Stomach smooth muscle (tissue), 2 donors: ENCODE data around the gene CPNE5.
A peak's percentile ranks its signal among the peaks of the same experiment; 100 is the strongest.

ENCODE experiments used
- H3K27ac ChIP-seq: one replicate; pipeline ENCODE4 v1.7.0; 2013; ENCODE audit warnings: mild to moderate bottlenecking, low read length, inconsistent platforms
- H3K27me3 ChIP-seq, 2 donors: one replicate each; pipeline ENCODE4 v1.7.0; 2013; ENCODE audit warnings: low read length in 2 of 2; ENCODE audit not compliant: insufficient read depth in 2 of 2, control insufficient read depth in 1 of 2
- H3K36me3 ChIP-seq, 2 donors: one replicate each; pipeline ENCODE4 v1.7.0; 2013; ENCODE audit warnings: low read length in 2 of 2; ENCODE audit not compliant: control insufficient read depth in 2 of 2, insufficient read depth in 2 of 2
- H3K4me1 ChIP-seq: one replicate; pipeline ENCODE4 v1.7.0; 2013; ENCODE audit warnings: low read length; ENCODE audit not compliant: control insufficient read depth, insufficient read depth
- H3K4me3 ChIP-seq, 2 donors: one replicate each; pipeline ENCODE4 v1.7.0; 2013; ENCODE audit warnings: low read length in 2 of 2
- H3K9ac ChIP-seq, 2 donors: one replicate each; pipeline ENCODE4 v1.7.0; 2013; ENCODE audit warnings: low read length in 2 of 2, mild to moderate bottlenecking in 1 of 2
- H3K9me3 ChIP-seq, 2 donors: one replicate each; pipeline ENCODE4 v1.7.0; 2013; ENCODE audit warnings: low read length in 2 of 2; ENCODE audit not compliant: control insufficient read depth in 2 of 2
- donor health status: healthy.
- donor health status: Pancreatic carcinoma.

CPNE5 gene

GRCh38 chr6:36833182-36833789, 6.0 kb downstream of the CPNE5 start:
- Histone ChIP-seq H3K27ac (no peak overlapping the region), H3K4me1 (peaks cover 10% of the 10 kb centered on the region), H3K9ac (no peak overlapping the region), H3K9me3 (no peaks in the 10 kb centered on the region), H3K27me3 (peaks cover 0 to 2% of the 10 kb centered on the region in 2 donors), H3K4me3 (no peak overlapping the region), H3K36me3 (no peaks in the 10 kb centered on the region)

GRCh38 chr6:36832313-36832712, 6.9 kb downstream of the CPNE5 start:
- H3K27ac ChIP-seq, result no peak overlapping the region
- no peaks in the 10 kb centered on the region for H3K36me3 ChIP-seq
- H3K9me3 ChIP-seq, result no peaks in the 10 kb centered on the region
- no peaks in the 10 kb centered on the region for H3K27me3 ChIP-seq
- H3K9ac ChIP-seq, result no peak overlapping the region
- peaks cover 10% of the 10 kb centered on the region for H3K4me1 ChIP-seq
- no peak overlapping the region for H3K4me3 ChIP-seq

- Histone ChIP-seq H3K9ac (no peak overlapping the region), H3K4me1 (peaks cover 13% of the 10 kb centered on the region), H3K9me3 (no peaks in the 10 kb centered on the region), H3K27ac (no peak overlapping the region), H3K36me3 (no peaks in the 10 kb centered on the region), H3K27me3 (no peaks in the 10 kb centered on the region), H3K4me3 (peak overlapping the region in 1 of 2 donors; percentile 54)
Observed at GRCh38 chr6:36830577-36830976, 8.7 kb downstream of the CPNE5 start.

- no peaks in the 10 kb centered on the region for H3K9me3 ChIP-seq
- H3K9ac ChIP-seq, result peak overlapping the region in 1 of 2 donors; percentile 29
- peak overlapping the region; percentile 41 to 54 for H3K4me3 ChIP-seq
- H3K4me1 ChIP-seq, result peaks cover 13% of the 10 kb centered on the region
- no peaks in the 10 kb centered on the region for H3K27me3 ChIP-seq
- no peak overlapping the region for H3K27ac ChIP-seq
- H3K36me3 ChIP-seq, result no peaks in the 10 kb centered on the region
Observed at GRCh38 chr6:36829919-36830544, 9.2 kb downstream of the CPNE5 start.

GRCh38 chr6:36827261-36828079, 11.8 kb downstream of the CPNE5 start:
- Histone ChIP-seq H3K9ac (no peak overlapping the region), H3K27ac (no peak overlapping the region), H3K36me3 (no peaks in the 10 kb centered on the region), H3K9me3 (no peaks in the 10 kb centered on the region), H3K4me3 (no peak overlapping the region), H3K4me1 (peaks cover 13% of the 10 kb centered on the region), H3K27me3 (no peaks in the 10 kb centered on the region)

GRCh38 chr6:36826520-36827227, 12.6 kb downstream of the CPNE5 start:
- Histone ChIP-seq H3K27ac (no peak overlapping the region), H3K36me3 (no peaks in the 10 kb centered on the region), H3K9ac (no peak overlapping the region), H3K4me1 (peaks cover 13% of the 10 kb centered on the region), H3K9me3 (no peaks in the 10 kb centered on the region), H3K4me3 (no peak overlapping the region), H3K27me3 (no peaks in the 10 kb centered on the region)

GRCh38 chr6:36825994-36826393, 13.2 kb downstream of the CPNE5 start:
- Histone ChIP-seq H3K27ac (no peak overlapping the region), H3K4me3 (no peak overlapping the region), H3K27me3 (no peaks in the 10 kb centered on the region), H3K9ac (no peak overlapping the region), H3K4me1 (peaks cover 13% of the 10 kb centered on the region), H3K36me3 (no peaks in the 10 kb centered on the region), H3K9me3 (no peaks in the 10 kb centered on the region)

GRCh38 chr6:36825452-36825851, 13.8 kb downstream of the CPNE5 start:
- Histone ChIP-seq H3K9ac (no peak overlapping the region), H3K27ac (no peak overlapping the region), H3K36me3 (no peaks in the 10 kb centered on the region), H3K4me3 (no peak overlapping the region), H3K4me1 (peaks cover 11% of the 10 kb centered on the region), H3K27me3 (no peaks in the 10 kb centered on the region), H3K9me3 (no peaks in the 10 kb centered on the region)

GRCh38 chr6:36824253-36824652, 15.0 kb downstream of the CPNE5 start:
- H3K27me3 ChIP-seq, result no peaks in the 10 kb centered on the region
- no peak overlapping the region for H3K9ac ChIP-seq
- H3K36me3 ChIP-seq, result no peaks in the 10 kb centered on the region
- H3K4me3 ChIP-seq, result no peak overlapping the region
- H3K4me1 ChIP-seq, result peaks cover 3% of the 10 kb centered on the region
- no peaks in the 10 kb centered on the region for H3K9me3 ChIP-seq
- no peak overlapping the region for H3K27ac ChIP-seq

- Histone ChIP-seq H3K27me3 (no peaks in the 10 kb centered on the region), H3K4me1 (peaks cover 3% of the 10 kb centered on the region), H3K4me3 (no peak overlapping the region), H3K36me3 (no peaks in the 10 kb centered on the region), H3K27ac (no peak overlapping the region), H3K9me3 (no peaks in the 10 kb centered on the region), H3K9ac (no peak overlapping the region)
Observed at GRCh38 chr6:36823421-36824096, 15.7 kb downstream of the CPNE5 start.
